Chondrocyte (in vitro differentiated cells): Measurements from ENCODE around the gene NPSR1. TPM values are rescaled to one million over a fixed set of nuclear protein-coding genes. Genes with fewer than 3 reads are reported as not detected.

Experiments used
- DNase-seq: peaks from one replicate; pipeline ENCODE4 v3.0.0; 2021; ENCODE audit warnings: mixed read lengths, low spot score
- H3K27ac Mint-ChIP-seq: one replicate; pipeline ENCODE4 v1.8.0; 2021; ENCODE audit warnings: mild to moderate bottlenecking, moderate library complexity, mixed read lengths; ENCODE audit not compliant: unreplicated experiment
- H3K27me3 Mint-ChIP-seq: 2 replicates; pipeline ENCODE4 v1.8.0; 2021; ENCODE audit warnings: low read depth, mixed read lengths
- H3K36me3 Mint-ChIP-seq: 2 replicates; pipeline ENCODE4 v1.8.0; 2021; ENCODE audit warnings: low read depth, mixed read lengths
- H3K4me1 Mint-ChIP-seq: 2 replicates; pipeline ENCODE4 v1.8.0; 2021; ENCODE audit warnings: low read depth, mild to moderate bottlenecking, mixed read lengths
- H3K4me3 Mint-ChIP-seq: one replicate; pipeline ENCODE4 v1.8.0; 2021; ENCODE audit warnings: mild to moderate bottlenecking, moderate library complexity, mixed read lengths; ENCODE audit not compliant: unreplicated experiment
- H3K9me3 Mint-ChIP-seq: 2 replicates; pipeline ENCODE4 v1.8.0; 2021; ENCODE audit warnings: low read depth, mixed read lengths
- total RNA-seq: library from RNA; stranded (reverse); gene quantifications from 3 replicates; pipeline ENCODE4 v1.2.1, GENCODE V29; 2021
- TF ChIP-seq, protein P1 (sequence below): fragments of 200-600 bp; sonication (generic); IDR thresholded peaks from 2 replicates; pipeline ENCODE4 v1.5.0; 2021; ENCODE audit warnings: antibody characterized with exemption, mild to moderate bottlenecking, moderate library complexity

Gene NPSR1
- total RNA-seq, 1 donor from 2014 or later = not detected

DNA sequence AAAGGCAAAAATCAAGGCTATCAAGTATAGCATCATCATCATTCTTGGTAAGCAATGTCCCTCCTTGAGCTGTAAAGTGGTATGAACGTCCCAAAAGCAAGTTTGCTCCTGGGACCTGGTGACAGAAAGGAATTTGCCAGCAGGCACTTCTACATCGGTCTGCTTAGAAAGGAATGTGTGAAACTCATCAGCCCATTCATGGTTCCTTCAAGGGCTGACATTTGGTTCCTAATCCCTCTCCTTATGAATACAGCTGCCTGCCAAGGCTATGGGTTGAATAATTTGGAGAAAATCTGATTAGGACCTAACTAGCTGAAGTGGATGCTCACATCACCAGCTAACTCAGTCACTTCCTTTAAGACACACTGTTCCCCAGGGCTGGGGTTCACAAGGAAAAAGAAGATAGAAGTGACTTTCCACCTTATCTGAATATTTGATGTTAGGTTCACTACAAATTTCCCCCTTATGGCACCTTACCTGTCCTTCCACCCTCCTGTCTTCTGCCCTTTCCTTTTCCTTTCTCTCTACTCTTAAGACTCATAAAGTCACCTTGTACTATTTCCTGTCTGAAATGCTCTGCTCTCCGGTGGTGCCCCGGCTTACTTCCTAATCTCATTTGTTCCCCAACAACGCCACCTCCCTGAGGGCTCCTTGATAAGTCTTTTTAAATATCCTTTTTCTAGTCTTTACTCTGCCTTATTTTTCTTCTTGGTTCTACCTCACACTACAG, 187.1 kb downstream of the NPSR1 start:
- H3K36me3 Mint-ChIP-seq = no peaks in the 10 kb centered on the region
- no peak overlapping the region for H3K27ac Mint-ChIP-seq

DNA sequence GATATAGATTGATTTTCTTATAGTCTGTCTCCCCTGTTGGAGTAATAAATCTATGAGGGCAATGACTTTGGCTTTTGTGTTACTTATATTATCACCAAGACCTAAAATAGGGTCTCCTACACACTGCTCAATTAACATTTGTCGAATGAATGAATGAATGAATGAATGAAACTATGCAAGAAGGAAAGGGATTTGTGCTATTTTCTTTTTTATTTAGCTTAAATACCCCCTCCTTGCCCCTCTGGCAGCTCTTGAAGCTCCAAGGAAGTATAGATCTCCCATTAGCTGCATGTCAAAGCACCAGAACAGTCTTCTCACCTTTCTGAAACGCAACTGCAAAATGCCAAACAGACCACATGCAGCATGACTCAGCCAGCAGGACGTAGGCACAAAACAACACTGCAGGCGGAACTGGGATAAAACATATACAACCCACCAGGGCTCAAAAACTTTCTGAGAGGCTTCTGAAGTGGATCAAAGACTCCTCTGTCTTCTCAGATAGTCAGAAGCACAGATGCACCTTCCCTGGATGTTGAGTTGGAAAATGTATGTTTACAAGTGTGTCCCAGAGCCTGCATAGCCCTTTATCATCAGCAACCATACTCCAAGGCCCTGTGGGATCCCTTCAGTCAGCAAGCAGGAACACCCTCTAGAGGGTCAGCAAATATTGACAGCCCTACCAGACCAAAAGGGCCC, 187.8 kb downstream of the NPSR1 start:
- TF ChIP-seq, protein P1, sequence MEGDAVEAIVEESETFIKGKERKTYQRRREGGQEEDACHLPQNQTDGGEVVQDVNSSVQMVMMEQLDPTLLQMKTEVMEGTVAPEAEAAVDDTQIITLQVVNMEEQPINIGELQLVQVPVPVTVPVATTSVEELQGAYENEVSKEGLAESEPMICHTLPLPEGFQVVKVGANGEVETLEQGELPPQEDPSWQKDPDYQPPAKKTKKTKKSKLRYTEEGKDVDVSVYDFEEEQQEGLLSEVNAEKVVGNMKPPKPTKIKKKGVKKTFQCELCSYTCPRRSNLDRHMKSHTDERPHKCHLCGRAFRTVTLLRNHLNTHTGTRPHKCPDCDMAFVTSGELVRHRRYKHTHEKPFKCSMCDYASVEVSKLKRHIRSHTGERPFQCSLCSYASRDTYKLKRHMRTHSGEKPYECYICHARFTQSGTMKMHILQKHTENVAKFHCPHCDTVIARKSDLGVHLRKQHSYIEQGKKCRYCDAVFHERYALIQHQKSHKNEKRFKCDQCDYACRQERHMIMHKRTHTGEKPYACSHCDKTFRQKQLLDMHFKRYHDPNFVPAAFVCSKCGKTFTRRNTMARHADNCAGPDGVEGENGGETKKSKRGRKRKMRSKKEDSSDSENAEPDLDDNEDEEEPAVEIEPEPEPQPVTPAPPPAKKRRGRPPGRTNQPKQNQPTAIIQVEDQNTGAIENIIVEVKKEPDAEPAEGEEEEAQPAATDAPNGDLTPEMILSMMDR = no peak
- Mint-ChIP-seq H3K36me3 (no peaks in the 10 kb centered on the region), H3K4me1 (no peaks in the 10 kb centered on the region), H3K9me3 (no peaks in the 10 kb centered on the region), H3K27ac (no peak overlapping the region), H3K27me3 (no peaks in the 10 kb centered on the region), H3K4me3 (no peak overlapping the region)
- no peak for DNase-seq

More for the DNA sequence above, 187.1 kb downstream of the NPSR1 start:
- Mint-ChIP-seq H3K27me3 (no peaks in the 10 kb centered on the region), H3K4me3 (no peak overlapping the region), H3K4me1 (no peaks in the 10 kb centered on the region), H3K9me3 (no peaks in the 10 kb centered on the region)
- no peak for DNase-seq
- TF ChIP-seq, protein P1 = no peak

DNA sequence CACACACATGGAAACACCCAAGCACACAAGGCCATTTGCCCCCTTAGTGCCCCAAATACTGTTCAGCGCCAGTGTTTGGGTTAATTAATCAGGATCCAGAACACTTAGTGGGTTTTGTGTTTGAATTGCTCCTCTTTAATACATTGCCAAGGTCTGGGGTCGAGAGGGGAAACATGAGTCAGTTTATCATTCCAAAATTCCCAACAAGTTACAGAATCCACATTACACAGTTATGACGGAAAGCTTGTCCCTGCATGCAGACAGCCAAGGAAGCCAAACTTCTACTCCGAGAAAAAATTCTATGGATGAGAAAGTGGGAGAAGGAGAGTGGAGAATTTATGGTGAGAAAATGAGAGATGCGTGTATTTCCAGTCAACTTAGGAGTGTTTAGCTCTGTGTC, 189.0 kb downstream of the NPSR1 start:
- TF ChIP-seq, protein P1 = no peak
- no peak for DNase-seq
- Mint-ChIP-seq H3K27ac (no peak overlapping the region), H3K9me3 (no peaks in the 10 kb centered on the region), H3K4me1 (peaks cover under 1% of the 10 kb centered on the region), H3K27me3 (no peaks in the 10 kb centered on the region), H3K36me3 (no peaks in the 10 kb centered on the region), H3K4me3 (no peak overlapping the region)

DNA sequence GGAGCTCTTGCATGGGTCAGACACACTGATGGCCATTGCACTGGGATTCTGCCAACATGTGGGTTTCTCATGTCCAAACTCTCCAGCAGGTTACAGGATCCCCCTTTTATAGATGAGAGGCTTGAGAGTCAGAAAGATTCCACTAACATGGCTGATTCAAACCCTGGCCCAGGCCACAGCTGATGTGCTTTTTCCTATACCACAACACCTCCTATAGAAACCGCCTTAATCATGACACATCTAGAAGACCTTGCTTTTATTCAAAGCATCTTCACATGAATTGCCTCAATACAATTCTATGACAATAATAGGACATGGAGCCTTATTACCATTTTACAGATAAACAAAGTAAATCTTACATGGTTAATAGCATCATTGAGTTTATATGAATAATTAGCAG, 190.7 kb downstream of the NPSR1 start:
- TF ChIP-seq, protein P1 = no peak
- peaks cover 10% of the 10 kb centered on the region for H3K4me1 Mint-ChIP-seq
- no peaks in the 10 kb centered on the region for H3K9me3 Mint-ChIP-seq

DNA sequence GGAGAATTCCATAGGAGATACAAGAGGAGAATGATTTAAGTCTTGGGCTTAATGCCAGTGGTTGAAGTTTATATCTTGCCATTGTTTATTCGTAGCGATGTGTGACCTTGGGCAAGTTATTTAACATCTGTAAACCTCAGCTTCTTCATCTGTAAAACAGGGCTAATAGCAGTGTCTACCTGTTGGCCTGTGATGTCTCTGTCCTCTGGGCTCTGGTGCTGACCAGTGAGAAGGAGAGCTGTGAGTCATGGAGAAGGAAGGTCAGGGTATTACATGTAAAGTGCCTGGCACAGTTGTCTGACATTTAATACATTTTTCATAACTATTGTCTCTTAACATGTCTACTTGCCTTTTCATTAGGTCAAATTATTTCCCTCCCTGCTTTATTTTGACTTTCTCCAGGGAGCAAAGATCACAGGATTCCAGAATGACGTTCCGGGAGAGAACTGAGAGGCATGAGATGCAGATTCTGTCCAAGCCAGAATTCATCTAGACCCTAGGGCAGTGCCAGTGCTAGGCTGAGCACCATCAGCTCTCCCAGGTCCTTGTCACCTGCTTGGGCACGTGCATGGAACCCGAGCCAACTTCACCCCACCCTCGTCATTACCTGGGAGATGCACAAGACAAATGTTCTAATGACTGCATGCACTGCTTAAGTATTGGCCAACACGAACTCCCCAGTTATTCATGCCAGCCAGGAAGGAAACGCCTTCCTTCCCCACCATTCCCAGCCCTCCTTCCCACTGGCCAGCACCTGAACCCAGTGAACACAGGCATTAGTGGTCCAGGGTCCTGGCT, 191.3 kb downstream of the NPSR1 start:
- Mint-ChIP-seq H3K27ac (no peak overlapping the region), H3K36me3 (no peaks in the 10 kb centered on the region), H3K9me3 (no peaks in the 10 kb centered on the region), H3K4me3 (no peak overlapping the region), H3K27me3 (no peaks in the 10 kb centered on the region), H3K4me1 (peaks cover 10% of the 10 kb centered on the region)
- TF ChIP-seq, protein P1 = no peak
- DNase-seq = no peak

More for the DNA sequence above, 190.7 kb downstream of the NPSR1 start:
- Mint-ChIP-seq H3K27ac (no peak overlapping the region), H3K27me3 (no peaks in the 10 kb centered on the region), H3K4me3 (no peak overlapping the region), H3K36me3 (no peaks in the 10 kb centered on the region)
- DNase-seq = no peak
